GM19452 (cell line): Measurements from ENCODE around the gene ANKRD62.

Experiments used
- ATAC-seq: cut with Tn5 transposase; IDR thresholded peaks from one replicate; pipeline ENCODE4 v1.9.1; 2021; ENCODE audit not compliant: unreplicated experiment

The ANKRD62 gene

DNA sequence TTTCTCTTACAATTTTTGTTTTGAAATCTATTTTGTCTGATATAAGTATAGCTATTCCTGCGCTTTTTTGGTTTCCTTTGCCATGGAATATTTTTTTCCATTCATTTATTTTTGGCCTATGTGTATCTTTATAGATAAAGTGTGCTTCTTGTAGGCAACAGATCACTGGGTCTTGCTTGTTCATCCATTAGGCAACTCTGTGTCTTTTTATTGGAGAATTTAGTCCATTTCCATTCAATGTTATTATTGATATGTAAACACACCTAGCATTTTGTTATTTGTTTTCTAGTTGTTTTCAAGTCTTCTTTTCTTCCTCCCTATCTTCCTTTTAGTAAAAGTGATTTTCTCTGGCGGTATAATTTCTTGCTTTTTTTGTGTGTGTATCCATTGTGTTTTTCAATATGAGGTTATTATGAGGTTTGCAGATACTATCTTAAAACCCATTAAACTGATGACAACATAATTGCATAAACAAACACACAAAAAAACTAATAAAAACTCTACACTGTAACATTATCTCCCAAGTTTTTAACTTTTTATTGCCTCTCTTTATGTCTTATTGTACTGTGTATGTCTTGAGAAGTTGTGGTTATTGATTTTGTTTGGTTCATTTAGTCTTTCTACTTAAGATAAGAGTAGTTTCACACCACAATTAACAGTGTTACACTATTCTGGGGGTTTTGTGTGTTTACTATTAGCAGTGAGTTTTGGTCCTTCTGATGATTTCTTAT is 71.6 kb downstream of the ANKRD62 start:
- no peak for ATAC-seq
